Stimulated activated CD8-positive, alpha-beta memory T cell treated with anti-CD3 and anti-CD28 coated beads, Interleukin-12 subunit alpha, Interleukin-12 subunit beta, amount 100 ng/mL, for 4 hours (primary cell): ENCODE data around the gene DUOX2.
"Not testable (repeated sequence)": the region's sequence is repeated elsewhere in the genome, so short reads cannot be mapped to it uniquely, and the experiment has no call there.

Experiments
- DNase-seq: peaks from one replicate; pipeline ENCODE4 v3.0.0-alpha.2; 2020; ENCODE audit warnings: low read depth

DUOX2 gene

GRCh38 chr15:45138814-45139765 lies 25.1 kb upstream of the DUOX2 start:
- DNase-seq: no peak

GRCh38 chr15:45137703-45138102 lies 23.7 kb upstream of the DUOX2 start:
- no peak for DNase-seq

- DNase-seq: no peak
Observed at GRCh38 chr15:45136378-45136764, 22.4 kb upstream of the DUOX2 start.

GRCh38 chr15:45135705-45136377 lies 21.9 kb upstream of the DUOX2 start:
- DNase-seq: not testable (repeated sequence)

DNA sequence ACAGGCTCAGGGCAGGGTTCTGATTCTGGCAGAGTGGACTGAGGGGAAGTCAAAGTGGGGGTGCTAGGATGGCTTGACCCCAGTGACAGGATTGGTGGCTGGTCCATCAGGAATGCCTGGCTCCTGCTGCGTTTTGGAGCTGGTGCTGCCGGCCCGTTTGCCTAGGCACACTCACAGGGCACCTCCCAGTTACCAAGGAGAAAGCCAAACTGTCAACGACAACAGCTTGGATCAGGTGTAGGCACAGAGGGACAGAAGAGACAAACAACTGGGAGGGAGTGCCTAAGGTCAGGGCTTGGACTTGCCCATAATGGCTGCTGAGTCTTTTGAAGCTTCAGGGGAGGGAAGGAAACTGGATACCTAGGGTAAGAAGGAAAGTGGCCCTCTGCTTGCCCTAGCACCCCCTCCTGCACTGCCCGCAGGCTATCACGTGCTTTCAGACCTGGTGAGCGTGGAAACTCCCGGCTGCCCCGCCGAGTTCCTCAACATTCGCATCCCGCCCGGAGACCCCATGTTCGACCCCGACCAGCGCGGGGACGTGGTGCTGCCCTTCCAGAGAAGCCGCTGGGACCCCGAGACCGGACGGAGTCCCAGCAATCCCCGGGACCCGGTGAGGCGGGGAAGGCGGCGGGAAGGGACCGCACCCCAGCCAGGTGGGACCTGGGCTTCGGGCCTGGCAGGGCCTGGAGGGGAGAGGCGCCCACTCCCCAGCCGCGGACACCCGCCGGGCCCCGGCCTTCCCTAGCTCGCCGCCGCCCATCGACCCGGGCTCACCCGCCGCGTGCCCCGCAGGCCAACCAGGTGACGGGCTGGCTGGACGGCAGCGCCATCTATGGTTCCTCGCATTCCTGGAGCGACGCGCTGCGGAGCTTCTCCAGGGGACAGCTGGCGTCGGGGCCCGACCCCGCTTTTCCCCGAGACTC lies 21.0 kb upstream of the DUOX2 start:
- no peak for DNase-seq

- DNase-seq: no peak
Observed at GRCh38 chr15:45134046-45134445, 20.1 kb upstream of the DUOX2 start.

GRCh38 chr15:45133561-45133920 lies 19.6 kb upstream of the DUOX2 start:
- no peak for DNase-seq

- DNase-seq: no peak
Observed at GRCh38 chr15:45132844-45133560, 19.0 kb upstream of the DUOX2 start.

DNA sequence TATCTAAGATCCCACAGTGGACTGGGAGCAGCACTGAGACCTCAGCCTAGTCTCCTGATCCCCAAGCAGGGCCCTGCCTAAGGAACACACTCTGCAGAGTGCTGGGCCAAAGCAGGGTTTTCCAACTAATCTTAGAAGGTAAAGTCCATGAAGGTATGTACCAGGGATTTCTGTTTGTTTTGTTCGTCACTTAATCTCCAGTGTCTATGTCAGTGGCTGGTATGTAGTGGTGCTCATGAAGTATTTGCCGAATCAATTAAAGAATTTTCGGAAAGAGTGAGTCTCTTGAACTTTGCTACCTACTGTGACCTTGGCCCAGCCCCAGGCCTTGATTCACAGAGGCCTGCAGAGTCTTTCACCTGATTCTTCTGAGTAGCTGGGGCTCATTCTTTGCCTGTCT lies 17.5 kb upstream of the DUOX2 start:
- no peak for DNase-seq

DNA sequence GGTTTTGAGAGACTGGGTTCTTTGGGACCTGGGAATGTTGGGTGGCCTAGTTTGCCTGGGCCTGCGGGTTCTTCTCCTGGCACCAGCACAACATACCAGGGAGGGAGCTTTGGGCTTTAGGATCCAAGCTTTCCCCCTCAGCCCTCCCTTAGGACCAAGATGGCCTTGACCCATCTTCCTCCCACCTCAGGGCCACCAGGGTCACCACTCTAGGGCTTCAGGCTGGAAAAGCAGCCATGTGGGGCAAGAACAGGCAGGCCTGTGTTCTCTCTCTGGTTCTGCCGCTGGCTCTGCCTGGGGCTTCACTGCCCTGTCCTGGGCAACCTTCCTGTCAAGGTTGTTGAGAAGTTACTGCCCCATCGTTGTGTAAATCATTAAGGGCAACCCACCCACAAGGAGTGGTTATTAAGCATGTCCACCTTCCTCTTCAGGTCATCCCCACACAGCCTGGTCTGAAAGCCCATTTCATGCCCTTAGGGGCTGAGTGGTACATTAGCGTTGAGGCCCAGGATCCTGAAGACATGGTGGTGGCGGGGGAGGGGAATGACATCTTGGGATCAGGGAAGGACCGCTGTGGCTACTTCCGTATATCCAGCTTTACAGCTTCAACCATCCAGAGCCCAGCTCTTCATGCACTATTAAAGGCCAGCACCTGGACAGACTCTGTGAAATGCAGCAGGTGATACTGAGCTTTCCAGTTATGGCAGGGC lies 16.5 kb upstream of the DUOX2 start:
- no peak for DNase-seq

DNA sequence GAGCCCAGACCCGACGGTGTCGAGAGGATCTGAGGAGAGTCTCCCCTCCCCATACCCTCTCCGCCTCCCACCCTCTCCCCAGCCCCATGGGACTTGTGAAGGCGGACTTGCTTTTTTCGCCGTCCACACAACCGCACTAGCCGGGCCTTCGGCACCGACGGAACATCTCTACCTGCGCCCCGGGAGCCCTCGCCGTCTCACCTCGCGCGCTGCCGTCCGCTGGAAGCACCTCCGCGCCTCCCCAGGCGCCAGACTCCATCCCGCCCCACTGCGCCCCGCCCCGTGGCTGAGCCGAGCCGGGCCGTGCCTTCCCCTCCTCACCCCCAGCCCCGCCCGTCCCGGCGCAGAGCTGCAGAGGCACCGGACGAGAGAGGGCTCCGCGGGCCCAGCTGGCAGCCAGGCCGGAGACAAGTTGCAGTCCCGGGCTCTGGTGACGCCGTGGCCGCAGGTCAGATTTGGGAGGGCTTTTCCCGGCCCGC lies 15.7 kb upstream of the DUOX2 start, which contains the start of the genes DUOX1 and DUOXA1:
TSS of gene DUOX1 (plus strand) at position 344 of the 479 bp plus-strand sequence. CDS start 1,973 bp downstream, outside the sequence.
TSS of gene DUOXA1 (minus strand) at position 229 of the 479 bp plus-strand sequence. CDS start 6,865 bp downstream, outside the sequence.
- no peak for DNase-seq

GRCh38 chr15:45128971-45129639 lies 15.1 kb upstream of the DUOX2 start:
- no peak for DNase-seq

- DNase-seq: no peak
Observed at GRCh38 chr15:45126535-45127158, 12.7 kb upstream of the DUOX2 start.

GRCh38 chr15:45123397-45123796 lies 9.4 kb upstream of the DUOX2 start:
- no peak for DNase-seq

DNA sequence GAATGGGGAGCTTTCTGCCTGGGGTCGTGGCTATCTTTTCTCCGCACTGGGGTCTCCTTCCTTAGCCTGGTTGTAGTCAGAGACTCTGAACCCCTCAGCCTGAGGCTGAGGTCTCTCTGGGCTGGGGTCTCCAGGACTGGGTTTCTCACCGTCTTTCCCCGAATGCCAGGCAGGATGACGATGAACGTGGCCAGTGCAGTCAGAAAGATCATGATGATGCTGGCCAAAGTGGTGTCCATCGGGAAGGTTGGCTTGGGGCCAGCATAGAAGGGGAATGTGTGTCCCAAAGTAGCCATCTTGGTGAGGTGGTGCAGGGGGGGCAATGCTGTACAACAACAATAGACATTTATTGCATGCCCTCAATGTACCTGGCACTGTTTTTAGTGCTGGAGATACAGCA lies 8.7 kb upstream of the DUOX2 start:
- no peak for DNase-seq

GRCh38 chr15:45121706-45122417 lies 7.9 kb upstream of the DUOX2 start:
- no peak for DNase-seq

- DNase-seq: no peak
Observed at GRCh38 chr15:45121020-45121419, 7.0 kb upstream of the DUOX2 start.

DNA sequence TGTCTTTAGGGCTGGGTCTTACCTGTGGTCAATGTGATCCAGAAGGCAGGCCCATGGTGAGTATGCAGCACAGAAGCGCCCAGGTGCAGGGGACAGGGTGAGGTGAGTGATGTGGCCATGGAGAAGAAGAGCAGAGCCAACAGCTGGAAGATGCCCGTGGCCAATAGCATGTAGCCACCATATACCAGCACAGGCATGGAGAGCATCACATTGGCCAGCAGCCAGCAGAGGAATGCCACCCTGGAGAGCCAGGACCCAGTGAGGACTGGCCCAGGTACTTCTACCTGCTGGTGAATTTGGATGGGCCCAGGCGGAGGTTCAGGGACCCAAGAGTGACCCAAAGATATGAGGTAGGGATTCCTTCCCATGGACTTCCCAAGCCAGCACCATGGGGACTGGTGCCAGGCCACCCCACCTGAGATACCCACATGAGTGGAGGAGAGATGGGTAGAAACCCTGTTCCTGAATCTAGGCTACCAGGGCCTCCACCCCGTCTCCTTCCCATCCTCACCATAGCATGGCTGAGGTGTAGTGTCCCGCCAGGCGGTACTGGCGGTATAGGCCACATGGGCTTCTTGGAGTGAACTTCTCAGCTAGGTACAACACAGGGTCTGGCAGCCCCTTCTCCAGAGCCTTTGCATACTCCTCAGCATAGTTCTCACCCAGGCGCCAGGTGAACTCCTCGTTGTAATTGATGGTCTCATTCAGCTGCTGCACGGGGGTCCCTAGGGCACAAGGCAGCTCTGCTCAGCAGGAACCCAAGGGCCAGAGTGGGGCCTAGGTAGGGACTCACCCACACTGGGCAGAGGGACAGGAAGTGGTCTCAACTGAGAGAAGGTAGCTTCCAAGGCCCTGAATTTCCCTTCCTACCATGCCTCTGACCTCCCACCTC lies 6.4 kb upstream of the DUOX2 start:
- no peak for DNase-seq
